ENCODE results near the gene FBRSL1. TPM values are rescaled to one million over a fixed set of nuclear protein-coding genes. Genes with fewer than 3 reads are reported as not detected.

FBRSL1 gene
- total RNA-seq, 1 donor from 2014 or later = 43.8 TPM

- no peaks in the 10 kb centered on the region for H3K27me3 Mint-ChIP-seq (ENCODE audit: low read depth, unreplicated experiment)
- no peak overlapping the region for H3K4me3 Mint-ChIP-seq (ENCODE audit: unreplicated experiment)
- no peak for DNase-seq (ENCODE audit: low read depth)
- H3K27ac ChIP-seq (ENCODE audit: low read depth, low read length) = no peak overlapping the region
- peaks cover 3% of the 10 kb centered on the region for H3K36me3 Mint-ChIP-seq (ENCODE audit: low read depth, unreplicated experiment)
- peaks cover 17% of the 10 kb centered on the region for H3K4me1 ChIP-seq (ENCODE audit: insufficient read depth, low read length)
- H3K9ac ChIP-seq (ENCODE audit: low read length) = no peak overlapping the region
- no peaks in the 10 kb centered on the region for H3K36me3 ChIP-seq (ENCODE audit: insufficient read depth, low read length)
- H3K27ac Mint-ChIP-seq (ENCODE audit: unreplicated experiment) = no peak overlapping the region
- H3K27me3 ChIP-seq (ENCODE audit: insufficient read depth, low read length) = no peaks in the 10 kb centered on the region
- no peak for TF ChIP-seq CTCF (IDR thresholded peaks at IDR 0.05; ENCODE audit: insufficient read depth, low read depth, low read length)
- no peak for TF ChIP-seq EZH2 (IDR thresholded peaks at IDR 0.05; ENCODE audit: insufficient read depth, low read length)
- no peaks in the 10 kb centered on the region for H3K9me3 ChIP-seq (ENCODE audit: insufficient read depth, low read depth, low read length)
- H2AFZ ChIP-seq (ENCODE audit: low read depth, low read length) = no peak overlapping the region
- no peak overlapping the region for H3K4me2 ChIP-seq (ENCODE audit: low read length)
- no peak overlapping the region for H3K4me3 ChIP-seq (ENCODE audit: insufficient read depth, low read depth, low read length)
- H3K9me3 Mint-ChIP-seq (ENCODE audit: unreplicated experiment) = no peaks in the 10 kb centered on the region
- FAIRE-seq = no peak
- peaks cover 9% of the 10 kb centered on the region for H3K4me1 Mint-ChIP-seq (ENCODE audit: low read depth, unreplicated experiment)
- peaks cover 95% of the 10 kb centered on the region for H4K20me1 ChIP-seq (ENCODE audit: insufficient read depth, low read length)
- H3K79me2 ChIP-seq (ENCODE audit: insufficient read depth, low read length) = peaks cover 94% of the 10 kb centered on the region
Measured at GRCh38 chr12:132495165-132495544, 5.2 kb downstream of the FBRSL1 start.

GRCh38 chr12:132495629-132496357 lies 5.8 kb downstream of the FBRSL1 start:
- peaks cover 100% of the 10 kb centered on the region for H4K20me1 ChIP-seq (ENCODE audit: insufficient read depth, low read length)
- no peak for DNase-seq (ENCODE audit: low read depth)
- H3K4me1 ChIP-seq (ENCODE audit: insufficient read depth, low read length) = peaks cover 16% of the 10 kb centered on the region
- Mint-ChIP-seq H3K27ac (ENCODE audit: unreplicated experiment) (no peak overlapping the region), H3K4me3 (ENCODE audit: unreplicated experiment) (no peak overlapping the region), H3K4me1 (ENCODE audit: low read depth, unreplicated experiment) (peaks cover 9% of the 10 kb centered on the region), H3K36me3 (ENCODE audit: low read depth, unreplicated experiment) (peaks cover 3% of the 10 kb centered on the region), H3K27me3 (ENCODE audit: low read depth, unreplicated experiment) (no peaks in the 10 kb centered on the region), H3K9me3 (ENCODE audit: unreplicated experiment) (no peaks in the 10 kb centered on the region)
- H3K36me3 ChIP-seq (ENCODE audit: insufficient read depth, low read length) = no peaks in the 10 kb centered on the region
- TF ChIP-seq EZH2 (IDR thresholded peaks at IDR 0.05; ENCODE audit: insufficient read depth, low read length) (no peak), CTCF (IDR thresholded peaks at IDR 0.05; ENCODE audit: insufficient read depth, low read depth, low read length) (no peak)
- H3K27me3 ChIP-seq (ENCODE audit: insufficient read depth, low read length) = no peaks in the 10 kb centered on the region
- no peak overlapping the region for H3K4me2 ChIP-seq (ENCODE audit: low read length)
- H2AFZ ChIP-seq (ENCODE audit: low read depth, low read length) = no peak overlapping the region
- H3K4me3 ChIP-seq (ENCODE audit: insufficient read depth, low read depth, low read length) = no peak overlapping the region
- H3K9ac ChIP-seq (ENCODE audit: low read length) = no peak overlapping the region
- no peak overlapping the region for H3K27ac ChIP-seq (ENCODE audit: low read depth, low read length)
- FAIRE-seq = no peak
- peaks cover 98% of the 10 kb centered on the region for H3K79me2 ChIP-seq (ENCODE audit: insufficient read depth, low read length)
- no peaks in the 10 kb centered on the region for H3K9me3 ChIP-seq (ENCODE audit: insufficient read depth, low read depth, low read length)

- no peaks in the 10 kb centered on the region for H3K9me3 ChIP-seq (ENCODE audit: insufficient read depth, low read depth, low read length)
Measured at GRCh38 chr12:132496358-132496669, 6.4 kb downstream of the FBRSL1 start.

More at GRCh38 chr12:132496358-132496669, 6.4 kb downstream of the FBRSL1 start:
- H3K27ac ChIP-seq (ENCODE audit: low read depth, low read length) = no peak overlapping the region
- no peak overlapping the region for H3K9ac ChIP-seq (ENCODE audit: low read length)
- no peaks in the 10 kb centered on the region for H3K36me3 ChIP-seq (ENCODE audit: insufficient read depth, low read length)
- no peaks in the 10 kb centered on the region for H3K27me3 ChIP-seq (ENCODE audit: insufficient read depth, low read length)
- no peak overlapping the region for H2AFZ ChIP-seq (ENCODE audit: low read depth, low read length)
- FAIRE-seq (no peak), DNase-seq (ENCODE audit: low read depth) (no peak)
- Mint-ChIP-seq H3K36me3 (ENCODE audit: low read depth, unreplicated experiment) (peaks cover 3% of the 10 kb centered on the region), H3K4me1 (ENCODE audit: low read depth, unreplicated experiment) (peaks cover 9% of the 10 kb centered on the region), H3K9me3 (ENCODE audit: unreplicated experiment) (no peaks in the 10 kb centered on the region), H3K27ac (ENCODE audit: unreplicated experiment) (no peak overlapping the region), H3K27me3 (ENCODE audit: low read depth, unreplicated experiment) (no peaks in the 10 kb centered on the region), H3K4me3 (ENCODE audit: unreplicated experiment) (no peak overlapping the region)
- H3K79me2 ChIP-seq (ENCODE audit: insufficient read depth, low read length) = peaks cover 98% of the 10 kb centered on the region
- no peak overlapping the region for H3K4me3 ChIP-seq (ENCODE audit: insufficient read depth, low read depth, low read length)
- TF ChIP-seq EZH2 (IDR thresholded peaks at IDR 0.05; ENCODE audit: insufficient read depth, low read length) (no peak), CTCF (IDR thresholded peaks at IDR 0.05; ENCODE audit: insufficient read depth, low read depth, low read length) (no peak)
- H4K20me1 ChIP-seq (ENCODE audit: insufficient read depth, low read length) = peaks cover 100% of the 10 kb centered on the region
- H3K4me2 ChIP-seq (ENCODE audit: low read length) = no peak overlapping the region
- H3K4me1 ChIP-seq (ENCODE audit: insufficient read depth, low read length) = peaks cover 11% of the 10 kb centered on the region

Measured in astrocyte (in vitro differentiated cells and primary cell).